Activated CD4-positive, alpha-beta T cell treated with anti-CD3 and anti-CD28 coated beads, Interleukin-2, amount 10 ng/mL, durations not matched to agents 7 days and 5 days (primary cell): ENCODE data around the gene FES. TPM values are rescaled to one million over a fixed set of nuclear protein-coding genes. Genes with fewer than 3 reads are reported as not detected.
A peak's percentile ranks its signal among the peaks of the same experiment; 100 is the strongest.
"Not testable (repeated sequence)": the region's sequence is repeated elsewhere in the genome, so short reads cannot be mapped to it uniquely, and the experiment has no call there.

Experiments
- CTCF ChIA-PET: fragments of 350-600 bp; sonication (Branson Sonifier 250); formaldehyde crosslinking; loops from one replicate; lab custom pipeline; 2021; ENCODE audit warnings: antibody characterized with exemption; lab: Charles Lee
- POLR2A ChIA-PET: fragments of 350-600 bp; sonication (Branson Sonifier 250); formaldehyde crosslinking; loops from one replicate; lab custom pipeline; 2021; ENCODE audit warnings: antibody characterized with exemption; lab: Charles Lee
- DNase-seq: peaks from one replicate; pipeline ENCODE4 v3.0.0-alpha.2; 2020
- H3K27ac Mint-ChIP-seq: one replicate; pipeline ENCODE4 v1.8.0; 2021; ENCODE audit warnings: mild to moderate bottlenecking, moderate library complexity, mixed read lengths
- H3K27me3 Mint-ChIP-seq: one replicate; pipeline ENCODE4 v1.8.0; 2021; ENCODE audit warnings: mixed read lengths
- H3K36me3 Mint-ChIP-seq: one replicate; pipeline ENCODE4 v1.8.0; 2021; ENCODE audit warnings: low read depth, mixed read lengths
- H3K4me1 Mint-ChIP-seq: one replicate; pipeline ENCODE4 v1.8.0; 2021; ENCODE audit warnings: mixed read lengths
- H3K4me3 Mint-ChIP-seq: one replicate; pipeline ENCODE4 v1.8.0; 2021; ENCODE audit warnings: mild to moderate bottlenecking, moderate library complexity, mixed read lengths
- H3K9me3 Mint-ChIP-seq: one replicate; pipeline ENCODE4 v1.8.0; 2021; ENCODE audit warnings: mixed read lengths
- total RNA-seq, 2 experiments: library from RNA; stranded (reverse); gene quantifications; one replicate each; pipeline ENCODE4 v1.2.3, GENCODE V29; 2021

Gene FES
- total RNA-seq, 2 experiments from 2014 or later, result 8.6 to 10.7 TPM

DNA sequence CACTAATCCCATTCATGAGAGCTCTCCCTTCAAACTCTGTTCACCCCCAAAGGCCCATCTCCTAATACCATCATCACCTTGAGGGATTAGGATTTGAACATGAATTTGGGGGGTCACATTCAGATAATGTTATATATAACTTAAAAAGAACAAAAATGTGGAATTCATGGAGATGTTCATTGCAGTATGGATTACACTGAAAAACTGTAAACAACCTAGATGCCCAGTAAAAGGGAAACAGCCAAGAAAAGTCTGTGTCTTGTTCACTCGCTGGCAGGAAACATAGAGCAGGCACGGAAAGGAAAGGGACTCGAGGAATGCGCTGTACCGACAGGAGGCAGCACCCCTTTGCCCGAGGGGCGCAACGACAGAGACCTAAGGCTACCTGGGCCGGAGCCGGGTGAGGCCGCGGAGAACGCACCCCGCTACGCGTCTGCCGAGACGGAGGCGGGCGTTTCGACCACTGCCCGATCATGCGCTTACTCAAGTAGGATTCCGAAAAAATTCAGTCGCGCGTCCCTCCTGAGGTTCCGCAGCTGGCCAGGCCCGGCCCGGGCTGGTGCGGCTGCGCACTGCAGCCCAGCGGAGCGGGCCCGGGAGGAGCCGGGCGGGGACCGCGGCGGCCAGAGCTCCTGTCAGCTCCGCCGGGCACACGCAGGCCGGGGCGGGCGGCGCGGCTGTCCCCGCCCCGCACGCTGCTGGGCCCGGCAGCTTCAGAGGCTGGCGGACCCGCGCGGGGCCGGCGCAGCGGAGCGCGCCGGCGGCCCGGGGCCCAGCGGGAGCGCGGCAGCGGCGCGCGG, 17.9 kb downstream of the FES start:
- ChIA-PET CTCF (interaction anchor here (0.8 to 6.3 kb wide), 12 partner anchors 8 to 609 kb away, joined by 3 to 63 read pairs (median 4); partner anchors contain the start of genes FES, HDDC3 and UNC45A), POLR2A (interaction anchor here (0.6 to 1.1 kb wide), 2 partner anchors 28 to 29 kb away, joined by 3 to 4 read pairs; no protein-coding TSS in a partner anchor)
- H3K9me3 Mint-ChIP-seq, result no peaks in the 10 kb centered on the region
- H3K27ac Mint-ChIP-seq, result peak overlapping the region; percentile 94
- peaks cover 24% of the 10 kb centered on the region for H3K4me1 Mint-ChIP-seq
- H3K36me3 Mint-ChIP-seq, result peaks cover 19% of the 10 kb centered on the region
- no peaks in the 10 kb centered on the region for H3K27me3 Mint-ChIP-seq
- H3K4me3 Mint-ChIP-seq, result peak overlapping the region; percentile 85
- DNase-seq, result peak; percentile 77

DNA sequence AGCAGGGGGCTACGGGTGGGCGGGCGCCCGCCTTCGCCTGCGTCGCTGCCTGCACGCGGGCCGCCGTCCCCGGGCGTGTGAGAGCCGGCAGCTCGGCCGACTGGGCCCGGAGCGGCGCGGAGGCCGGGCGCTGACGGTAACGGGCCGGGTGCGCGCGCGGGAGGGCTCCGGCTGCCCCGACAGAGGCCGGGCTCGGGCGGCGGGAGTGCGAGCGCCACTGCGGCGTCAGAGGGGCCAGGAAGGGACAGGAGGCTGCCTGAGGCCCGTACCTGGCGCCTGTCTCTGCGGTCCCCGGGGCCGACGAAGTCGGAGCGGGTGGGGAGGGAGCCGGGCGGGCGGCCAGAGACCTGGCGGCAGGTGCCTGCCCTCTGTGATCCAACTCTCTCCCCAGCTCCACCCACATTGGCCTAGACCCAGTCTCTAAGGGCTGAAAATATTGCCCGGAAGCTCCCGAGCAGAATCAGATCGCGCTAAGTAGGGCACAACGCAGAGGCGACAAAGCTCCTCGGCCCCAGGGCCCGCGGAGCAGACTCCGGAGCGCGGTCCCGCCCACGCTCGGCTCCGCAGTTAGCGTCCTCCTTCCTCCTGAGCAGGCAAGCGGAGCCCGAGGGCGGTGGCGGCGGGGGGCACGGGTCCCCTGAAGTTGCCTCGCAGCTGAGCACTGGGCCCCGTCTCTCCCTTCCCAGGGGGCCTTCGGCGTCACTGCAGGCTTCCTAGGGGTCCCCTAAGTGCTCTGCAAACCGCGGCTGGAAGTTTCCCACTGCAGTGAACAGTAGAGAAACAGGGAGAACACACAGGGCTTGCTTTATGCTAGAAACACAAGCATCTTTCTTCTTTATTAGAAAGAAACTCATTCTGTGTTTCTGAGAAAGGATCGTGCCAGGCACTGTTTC, 18.8 kb downstream of the FES start, which contains the start of gene MAN2A2:
Gene MAN2A2 (plus strand): TSS at position 463 of the 893 bp plus-strand sequence. CDS start 906 bp downstream, outside the sequence.
- CTCF ChIA-PET, result interaction anchor here (0.7 to 6.3 kb wide), 16 partner anchors 8 to 479 kb away, joined by 3 to 63 read pairs (median 4); partner anchors contain the start of genes BLM, FES, HDDC3 and UNC45A
- Mint-ChIP-seq H3K4me1 (peaks cover 24% of the 10 kb centered on the region), H3K9me3 (no peaks in the 10 kb centered on the region), H3K27me3 (no peaks in the 10 kb centered on the region), H3K4me3 (peak within 1 kb of the TSS; percentile 85), H3K27ac (peak within 1 kb of the TSS; percentile 94), H3K36me3 (peaks cover 27% of the 10 kb centered on the region)
- DNase-seq, result peak; percentile 71
- POLR2A ChIA-PET, result interaction anchor here (0.6 to 1.1 kb wide), 5 partner anchors 19 to 379 kb away, joined by 3 to 6 read pairs (median 4); partner anchors contain the start of gene RCCD1

DNA sequence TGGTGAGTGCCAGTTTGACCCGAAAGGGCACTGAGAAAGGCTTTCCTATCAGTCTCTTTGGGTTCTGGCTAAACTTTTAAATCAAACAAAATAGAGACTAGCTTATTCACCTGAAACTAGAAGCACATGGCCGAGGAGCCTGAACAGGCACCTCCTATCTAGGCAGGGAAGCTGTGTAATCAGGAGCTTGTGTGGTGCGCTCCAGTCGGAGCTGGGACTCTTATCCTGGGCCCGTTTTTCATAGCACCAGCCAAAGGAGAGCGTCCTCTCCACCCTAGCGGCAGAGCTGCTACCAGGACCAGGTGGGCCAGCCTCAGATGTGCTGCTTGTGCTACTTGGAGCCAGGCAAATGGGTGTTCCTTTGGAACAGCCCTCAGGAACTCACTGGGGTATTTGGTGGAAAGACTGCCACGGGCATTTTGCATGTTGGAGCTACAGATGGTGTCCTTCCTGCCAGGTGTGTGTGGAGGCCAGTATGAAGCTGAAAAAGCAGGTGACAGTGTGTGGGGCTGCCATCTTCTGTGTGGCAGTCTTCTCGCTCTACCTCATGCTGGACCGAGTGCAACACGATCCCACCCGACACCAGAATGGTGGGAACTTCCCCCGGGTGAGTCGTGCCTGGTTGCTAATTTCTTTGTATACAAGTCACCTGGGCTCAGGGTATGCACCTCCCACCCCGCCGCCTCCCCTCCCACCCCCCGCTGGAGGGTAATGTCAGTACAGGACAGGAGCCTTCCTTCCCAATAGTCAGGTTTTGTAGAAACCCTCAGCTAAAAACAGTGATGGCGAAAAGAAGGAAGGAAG, 19.6 kb downstream of the FES start:
- Mint-ChIP-seq H3K27ac (peak overlapping the region; percentile 85), H3K4me3 (peak overlapping the region; percentile 77), H3K27me3 (no peaks in the 10 kb centered on the region), H3K9me3 (no peaks in the 10 kb centered on the region), H3K4me1 (peaks cover 24% of the 10 kb centered on the region), H3K36me3 (peaks cover 27% of the 10 kb centered on the region)
- DNase-seq, result no peak
- POLR2A ChIA-PET, result interaction anchor here (0.6 to 1.1 kb wide), 5 partner anchors 18 to 379 kb away, joined by 3 to 6 read pairs (median 4); partner anchors contain the start of gene RCCD1
- CTCF ChIA-PET, result interaction anchor here (0.5 to 6.3 kb wide), 15 partner anchors 9 to 725 kb away, joined by 3 to 63 read pairs (median 4); partner anchors contain the start of genes BLM, FES, HDDC3 and UNC45A

DNA sequence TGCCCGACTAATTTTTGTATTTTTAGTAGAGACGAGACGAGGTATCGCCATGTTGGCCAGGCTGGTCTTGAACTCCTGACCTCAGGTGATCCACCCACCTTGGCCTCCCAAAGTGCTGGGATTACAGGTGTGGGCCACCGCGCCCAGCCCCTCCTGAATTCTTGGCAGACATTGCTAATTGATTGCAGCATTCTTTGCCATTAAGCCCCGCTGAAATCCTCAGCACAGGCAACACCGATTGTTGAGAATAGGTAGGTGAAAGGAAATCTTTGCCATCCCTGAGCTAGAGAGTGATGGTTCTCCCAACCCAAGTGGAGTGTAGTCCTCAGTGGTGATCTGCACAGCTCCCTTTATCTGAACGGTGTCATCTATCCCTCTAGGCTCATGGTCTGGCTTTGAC, 20.4 kb downstream of the FES start:
- no peak overlapping the region for H3K27ac Mint-ChIP-seq
- POLR2A ChIA-PET, result no interaction called here
- H3K9me3 Mint-ChIP-seq, result no peaks in the 10 kb centered on the region
- CTCF ChIA-PET, result interaction anchor here (0.5 to 6.3 kb wide), 9 partner anchors 8 to 187 kb away, joined by 3 to 63 read pairs (median 4); partner anchors contain the start of genes BLM, FES, HDDC3 and UNC45A
- no peaks in the 10 kb centered on the region for H3K27me3 Mint-ChIP-seq
- H3K4me3 Mint-ChIP-seq, result no peak overlapping the region
- peaks cover 30% of the 10 kb centered on the region for H3K36me3 Mint-ChIP-seq
- DNase-seq, result no peak
- peaks cover 24% of the 10 kb centered on the region for H3K4me1 Mint-ChIP-seq

DNA sequence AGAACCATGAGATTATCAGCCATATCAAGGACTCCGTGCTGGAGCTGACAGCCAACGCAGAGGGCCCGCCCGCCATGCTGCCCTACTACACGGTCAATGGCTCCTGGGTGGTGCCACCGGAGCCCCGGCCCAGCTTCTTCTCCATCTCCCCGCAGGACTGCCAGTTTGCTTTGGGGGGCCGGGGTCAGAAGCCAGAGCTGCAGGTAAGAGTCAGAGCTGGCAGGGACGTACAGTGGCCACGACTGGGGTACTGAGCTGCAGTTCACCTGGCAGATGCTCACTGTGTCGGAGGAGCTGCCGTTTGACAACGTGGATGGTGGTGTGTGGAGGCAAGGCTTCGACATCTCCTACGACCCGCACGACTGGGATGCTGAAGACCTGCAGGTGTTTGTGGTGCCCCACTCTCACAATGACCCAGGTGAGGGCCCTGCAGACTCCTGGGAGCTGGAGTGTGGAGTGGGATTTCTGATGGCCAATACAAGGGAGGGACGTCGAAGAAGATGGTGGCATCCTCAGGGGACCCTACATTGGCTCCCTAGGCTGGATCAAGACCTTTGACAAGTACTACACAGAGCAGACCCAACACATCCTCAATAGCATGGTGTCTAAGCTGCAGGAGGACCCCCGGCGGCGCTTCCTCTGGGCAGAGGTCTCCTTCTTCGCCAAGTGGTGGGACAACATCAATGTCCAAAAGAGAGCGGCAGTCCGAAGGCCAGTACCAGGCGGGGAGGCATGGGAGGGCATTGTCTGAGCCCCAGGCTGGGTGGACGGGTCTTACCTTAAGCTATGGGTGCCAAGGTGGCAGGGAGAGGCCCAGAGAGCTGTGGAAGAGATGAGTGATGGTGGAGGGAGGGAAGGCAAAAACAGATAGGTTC, 21.2 kb downstream of the FES start:
- H3K9me3 Mint-ChIP-seq, result no peaks in the 10 kb centered on the region
- peak overlapping the region; percentile 56 for H3K27ac Mint-ChIP-seq
- POLR2A ChIA-PET, result no interaction called here
- no peak for DNase-seq
- no peaks in the 10 kb centered on the region for H3K27me3 Mint-ChIP-seq
- H3K4me3 Mint-ChIP-seq, result peak overlapping the region; percentile 15
- peaks cover 24% of the 10 kb centered on the region for H3K4me1 Mint-ChIP-seq
- CTCF ChIA-PET, result interaction anchor here (0.8 to 6.3 kb wide), 10 partner anchors 10 to 84 kb away, joined by 3 to 63 read pairs (median 4); partner anchors contain the start of genes FES, HDDC3 and UNC45A
- peaks cover 33% of the 10 kb centered on the region for H3K36me3 Mint-ChIP-seq

DNA sequence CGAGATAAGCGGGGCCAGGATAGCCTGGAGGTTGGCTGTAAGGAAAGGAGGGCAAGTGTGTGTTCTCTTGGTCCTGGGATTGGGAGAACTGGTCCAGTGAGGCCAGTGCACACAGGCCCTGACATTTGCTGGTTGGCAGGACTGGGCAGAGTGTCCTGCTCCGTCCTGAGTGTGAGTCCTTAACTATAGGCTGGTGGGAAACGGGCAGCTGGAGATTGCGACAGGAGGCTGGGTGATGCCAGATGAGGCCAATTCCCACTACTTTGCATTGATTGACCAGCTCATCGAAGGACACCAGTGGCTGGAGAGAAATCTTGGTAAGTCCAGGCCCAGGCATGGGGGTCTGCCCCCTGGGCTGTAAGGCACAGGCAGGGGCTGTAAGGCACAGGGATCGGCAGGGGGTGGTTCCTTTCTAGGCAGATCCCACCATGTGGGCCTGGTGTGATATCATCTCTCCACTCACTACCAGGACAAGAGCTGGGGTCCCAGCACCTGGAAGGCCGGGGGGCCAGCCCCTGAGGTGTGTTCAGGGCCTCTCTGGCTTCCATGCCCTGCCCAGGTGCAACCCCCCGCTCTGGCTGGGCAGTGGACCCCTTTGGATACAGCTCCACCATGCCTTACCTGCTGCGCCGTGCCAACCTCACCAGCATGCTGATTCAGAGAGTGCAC, 22.0 kb downstream of the FES start:
- no peak overlapping the region for H3K4me3 Mint-ChIP-seq
- no peaks in the 10 kb centered on the region for H3K27me3 Mint-ChIP-seq
- ChIA-PET POLR2A (no interaction called here), CTCF (interaction anchor here (1.2 to 6.3 kb wide), 6 partner anchors 12 to 85 kb away, joined by 3 to 63 read pairs (median 5); partner anchors contain the start of genes HDDC3 and UNC45A)
- H3K36me3 Mint-ChIP-seq, result peaks cover 37% of the 10 kb centered on the region
- no peak overlapping the region for H3K27ac Mint-ChIP-seq
- no peak for DNase-seq
- peaks cover 21% of the 10 kb centered on the region for H3K4me1 Mint-ChIP-seq
- no peaks in the 10 kb centered on the region for H3K9me3 Mint-ChIP-seq

DNA sequence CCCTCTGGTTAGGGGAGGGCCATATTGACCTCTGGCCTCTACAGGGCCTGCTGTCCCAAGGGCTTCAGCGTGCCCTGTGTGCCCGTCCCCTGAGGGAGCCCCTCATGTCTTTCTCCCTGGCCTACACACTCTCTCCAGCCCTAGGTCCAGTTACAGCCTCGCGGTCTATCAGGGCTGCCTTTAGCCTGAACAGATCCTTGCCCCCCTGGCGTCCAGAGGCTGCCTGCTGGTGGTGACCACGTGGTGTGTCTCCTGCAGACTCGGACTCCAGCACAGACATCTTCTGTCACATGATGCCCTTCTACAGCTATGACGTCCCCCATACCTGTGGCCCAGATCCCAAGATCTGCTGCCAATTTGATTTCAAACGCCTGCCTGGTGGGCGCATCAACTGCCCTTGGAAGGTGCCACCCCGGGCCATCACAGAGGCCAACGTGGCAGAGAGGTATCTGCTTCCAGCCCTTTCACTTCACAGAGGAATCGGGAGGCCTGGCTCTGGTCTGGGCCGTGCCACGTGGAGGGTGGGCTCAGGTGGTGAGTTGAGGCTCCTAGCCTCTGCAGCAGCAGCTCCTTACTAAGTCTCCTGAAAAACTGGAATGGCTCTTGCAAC, 22.9 kb downstream of the FES start:
- H3K4me1 Mint-ChIP-seq, result peaks cover 12% of the 10 kb centered on the region
- H3K4me3 Mint-ChIP-seq, result no peak overlapping the region
- POLR2A ChIA-PET, result no interaction called here
- H3K27ac Mint-ChIP-seq, result no peak overlapping the region
- no peak for DNase-seq
- H3K36me3 Mint-ChIP-seq, result peaks cover 37% of the 10 kb centered on the region
- CTCF ChIA-PET, result interaction anchor here (0.5 to 1.6 kb wide), 3 partner anchors 21 to 482 kb away, joined by 3 to 6 read pairs (median 3); no protein-coding TSS in a partner anchor
- no peaks in the 10 kb centered on the region for H3K27me3 Mint-ChIP-seq
- H3K9me3 Mint-ChIP-seq, result no peaks in the 10 kb centered on the region

DNA sequence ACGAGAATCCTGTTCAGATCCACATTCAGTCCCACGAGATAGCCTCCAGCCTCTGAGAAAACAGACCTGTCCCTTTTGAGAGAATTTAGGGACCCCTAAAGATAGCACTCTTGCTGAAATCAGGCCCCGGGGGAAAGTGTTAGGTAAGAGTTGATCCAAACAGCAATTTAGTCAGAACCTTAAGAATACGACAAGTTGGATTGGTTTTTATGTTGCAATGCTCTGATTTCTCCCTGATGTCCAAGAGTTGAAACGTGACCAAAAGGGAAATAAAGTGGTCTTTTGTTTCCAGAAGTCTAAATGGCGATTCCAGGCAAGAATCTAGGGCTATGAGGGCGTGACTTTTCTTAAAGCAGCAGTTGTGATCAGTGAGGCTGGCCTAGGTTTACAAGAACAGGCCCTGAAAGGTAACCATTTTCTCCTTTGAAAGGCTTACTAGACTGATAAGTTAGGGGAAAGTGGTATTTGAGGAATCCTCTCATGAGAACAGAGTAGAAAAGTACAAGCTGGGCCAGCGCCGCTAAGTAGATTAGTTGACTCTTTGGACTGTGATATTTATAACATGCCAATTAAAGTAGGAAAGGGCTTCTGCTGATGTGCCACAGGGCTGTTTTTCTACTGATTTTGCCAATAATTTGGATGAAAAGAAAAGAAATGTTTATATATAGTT, 23.7 kb downstream of the FES start:
- no peak for DNase-seq
- ChIA-PET POLR2A (no interaction called here), CTCF (interaction anchor here (1.0 to 2.0 kb wide), 3 partner anchors 21 to 25 kb away, joined by 3 to 8 read pairs (median 3); partner anchors contain the start of gene HDDC3)
- Mint-ChIP-seq H3K27ac (no peak overlapping the region), H3K4me1 (peaks cover 12% of the 10 kb centered on the region), H3K9me3 (no peaks in the 10 kb centered on the region), H3K4me3 (no peak overlapping the region), H3K36me3 (peaks cover 39% of the 10 kb centered on the region), H3K27me3 (no peaks in the 10 kb centered on the region)

DNA sequence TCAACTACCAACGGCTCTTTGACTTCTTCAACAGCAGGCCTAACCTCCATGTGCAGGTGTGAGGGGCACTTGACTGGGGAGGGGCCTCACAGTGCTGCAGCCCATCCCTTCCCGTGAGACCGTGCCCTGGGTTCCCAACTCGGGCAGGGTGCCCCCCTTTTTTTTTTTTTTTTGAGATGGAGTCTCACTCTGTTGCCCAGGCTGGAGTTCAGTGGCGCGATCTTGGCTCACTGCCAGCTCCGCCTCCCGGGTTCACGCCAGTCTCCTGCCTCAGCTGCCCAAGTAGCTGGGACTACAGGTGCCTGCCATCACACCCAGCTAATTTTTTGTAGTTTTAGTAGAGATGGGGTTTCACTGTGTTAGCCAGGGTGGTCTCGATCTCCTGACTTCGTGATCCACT, 25.1 kb downstream of the FES start:
- H3K36me3 Mint-ChIP-seq, result peaks cover 52% of the 10 kb centered on the region
- H3K4me1 Mint-ChIP-seq, H3K9me3 Mint-ChIP-seq, DNase-seq, H3K4me3 Mint-ChIP-seq, H3K27me3 Mint-ChIP-seq, POLR2A ChIA-PET: not testable (repeated sequence)
- peak overlapping the region; percentile 36 for H3K27ac Mint-ChIP-seq
- CTCF ChIA-PET, result interaction anchor here (0.6 to 2.0 kb wide), 5 partner anchors 14 to 67 kb away, joined by 3 to 8 read pairs (median 3); partner anchors contain the start of gene HDDC3
